H1 (cell line): ENCODE measurements around the gene FIS1. TPM values are rescaled to one million over a fixed set of nuclear protein-coding genes. Genes with fewer than 3 reads are reported as not detected.

ENCODE experiments used
- E2F6 ChIP-seq: IDR thresholded peaks from 2 replicates; pipeline ENCODE4 v1.6.1; 2012; ENCODE audit warnings: inconsistent platforms
- HDAC2 ChIP-seq, 2 experiments: fragments of 300-600 bp in 1 of 2; sonication (generic) in 1 of 2; IDR thresholded peaks; 2 replicates each; pipeline ENCODE4 v1.6.1; 2011 to 2012; ENCODE audit warnings: low read depth in 2 of 2, low read length in 2 of 2, mild to moderate bottlenecking in 2 of 2, moderate library complexity in 2 of 2, borderline replicate concordance in 1 of 2, inconsistent platforms in 1 of 2
- SP2 ChIP-seq: IDR thresholded peaks from 2 replicates; pipeline ENCODE4 v1.6.1; 2012; ENCODE audit warnings: mild to moderate bottlenecking, low read length, inconsistent platforms
- TAF7 ChIP-seq: optimal IDR thresholded peaks from 2 replicates; pipeline ENCODE3; 2011; ENCODE audit warnings: low read depth, mild to moderate bottlenecking, inconsistent platforms, low read length, moderate library complexity, borderline replicate concordance
- polyA plus RNA-seq, 7 experiments: library from polyadenylated mRNA; depleted of rRNA in 3 of 7; stranded (reverse) in 5 of 7; unstranded in 2 of 7; fragments of >200 nt in 5 of 7; fragments of 200-250 nt in 2 of 7; gene quantifications; 1 replicate in 5 of 7; 2 replicates in 1 of 7; 4 replicates in 1 of 7; pipeline versions ENCODE4 v1.2.1 to v1.2.3, GENCODE V29; 2011 to 2013; ENCODE audit warnings: missing spikeins in 2 of 7, mixed read lengths in 2 of 7
- total RNA-seq: library from RNA; stranded (reverse); fragmentation: NEBNext Ultra II Directional; extraction: Animal tissue kit (Norgen Biotek cat#: 25700); gene quantifications from 2 replicates; pipeline ENCODE4 v1.2.1, GENCODE V29; 2021

The FIS1 gene
- total and polyA plus RNA-seq, 2 of the 8 experiments (the other 6 are each of a cell fraction or from before 2014, with no cell fraction given), result 128 to 195 TPM

DNA sequence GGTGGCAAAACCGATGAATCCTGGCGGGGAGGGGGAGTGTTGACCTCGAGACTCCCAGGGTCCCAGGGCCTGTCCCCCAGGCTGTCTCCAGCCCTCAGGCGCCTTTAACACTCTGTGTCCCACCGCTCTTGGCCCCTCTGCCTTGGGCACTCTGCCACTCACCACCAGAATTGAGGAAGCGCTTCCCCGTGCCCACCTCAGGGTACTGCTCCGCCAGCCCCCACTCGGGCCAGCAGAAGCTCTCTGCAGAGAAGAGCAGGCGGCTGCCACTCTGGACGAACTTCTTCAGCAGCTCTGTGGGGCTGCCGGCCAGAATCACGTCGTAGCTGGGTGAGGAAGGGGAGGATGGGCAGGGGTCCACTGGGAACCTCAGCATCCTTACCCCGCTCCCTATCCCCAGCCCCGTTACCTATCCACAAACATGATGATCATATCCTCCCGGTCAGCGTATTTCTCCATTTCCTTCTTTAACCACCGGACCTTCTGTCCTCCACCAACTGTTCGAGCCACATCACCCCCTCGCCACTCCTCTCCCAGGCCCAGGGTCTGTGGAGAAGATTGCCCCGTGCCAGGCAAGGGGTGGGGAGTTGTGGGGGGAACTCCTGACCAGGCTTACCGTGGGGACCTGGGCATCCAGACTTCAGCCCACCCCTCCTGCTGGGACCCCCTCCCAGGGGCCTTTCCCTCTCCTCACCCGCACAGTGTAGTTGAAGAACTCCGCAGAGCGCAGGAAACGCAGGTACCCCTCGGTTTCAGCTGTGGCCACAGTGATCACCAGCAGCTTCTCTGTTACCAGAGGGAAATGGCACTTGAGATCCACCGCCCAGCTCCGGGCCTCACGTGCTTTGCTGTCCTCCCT, 28.7 kb downstream of the FIS1 start (continued):
- TF ChIP-seq E2F6 (peak; percentile 94), TAF7 (no peak), HDAC2 (IDR thresholded peaks at IDR 0.05; ENCODE audit: borderline replicate concordance in 1 of 2, low read depth in 2 of 2, low read length in 2 of 2) (0 out of 4 replicates have a peak, but pooled peaks of 1 of the 2 experiments have one; percentile 3), SP2 (no peak)
- TF ChIP-seq, all 59 proteins: peak for 3
